PFSK-1 (cell line): Measurements from ENCODE around the gene TMEM63C.

ENCODE experiments used
- POLR2AphosphoS5 ChIP-seq: IDR thresholded peaks from 2 replicates; pipeline ENCODE4 v1.6.1; 2012; ENCODE audit warnings: low read depth, mild to moderate bottlenecking, control low read depth, low read length, moderate library complexity
- TAF1 ChIP-seq: IDR thresholded peaks from 2 replicates; pipeline ENCODE4 v1.6.1; 2012; ENCODE audit warnings: low read length, control low read depth, borderline replicate concordance; ENCODE audit not compliant: insufficient read depth

DNA sequence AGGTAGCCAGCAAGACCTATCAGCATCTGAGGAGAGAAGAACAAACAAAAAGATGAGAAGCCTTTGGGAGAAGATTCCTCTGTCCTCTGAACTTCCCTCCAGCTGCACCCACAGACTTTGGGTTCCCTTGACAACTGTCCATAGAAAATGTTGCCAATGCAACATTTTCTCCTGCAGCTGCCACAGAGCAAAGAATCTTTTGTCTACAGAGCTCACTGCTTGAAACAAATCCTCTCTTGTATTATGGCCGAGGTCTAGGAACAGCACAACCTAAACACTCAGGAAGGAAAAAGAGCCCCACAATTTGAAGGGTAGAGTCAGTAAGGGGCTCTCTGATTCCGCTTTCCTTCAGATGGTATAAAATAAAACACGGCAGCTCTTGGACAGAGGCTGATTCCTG is 124.8 kb downstream of the TMEM63C start:
- no peak for TF ChIP-seq POLR2AphosphoS5
- no peak for TF ChIP-seq TAF1
